ENCODE results near the gene UBL4A. TPM values are rescaled to one million over a fixed set of nuclear protein-coding genes. Genes with fewer than 3 reads are reported as not detected.
A peak's percentile ranks its signal among the peaks of the same experiment; 100 is the strongest.

Gene UBL4A
- total and polyA plus RNA-seq, 2 donors (not counting 3 experiments of a cell fraction or from before 2014, with no cell fraction given) = 25.3 to 31.4 TPM

DNA sequence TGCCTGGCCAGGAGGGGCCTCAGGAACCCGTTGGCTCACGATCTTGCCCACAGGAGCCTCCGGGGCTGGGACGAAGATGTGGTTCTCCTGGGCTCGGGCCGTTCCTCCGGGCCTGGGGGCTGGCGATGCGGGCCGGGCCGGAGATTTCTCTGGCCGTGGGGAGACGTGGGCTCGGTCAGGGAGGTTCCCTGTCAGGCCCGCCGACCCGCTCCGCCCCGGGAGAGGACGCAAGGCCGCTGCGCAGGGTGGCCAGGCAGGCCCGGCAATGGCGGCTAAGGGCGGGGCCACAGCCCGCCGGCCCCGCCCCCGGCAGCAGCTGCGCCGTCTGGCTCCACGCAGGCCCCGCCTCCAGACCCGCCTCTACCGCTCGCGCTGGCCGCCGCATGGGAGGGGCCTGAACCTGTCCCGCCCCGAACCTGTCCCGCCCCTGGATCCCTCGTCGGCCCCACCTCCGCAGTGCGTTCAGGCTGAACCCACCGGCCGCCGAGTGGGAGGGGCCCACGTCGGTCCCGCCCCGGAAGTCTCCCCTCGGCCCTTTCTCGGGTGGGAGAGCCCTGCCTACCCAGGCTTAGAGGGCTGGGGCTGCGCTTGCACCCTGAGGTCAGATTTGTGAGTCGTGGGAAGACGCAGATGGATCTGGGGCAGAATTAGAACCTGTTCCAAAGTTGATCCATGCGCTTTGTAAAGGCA is 29.7 kb upstream of the UBL4A start, which contains the start of gene FAM3A:
TSS of gene FAM3A (minus strand) at position 267 of the 690 bp plus-strand sequence. CDS start 460 bp downstream, outside the sequence.
- intact Hi-C loops (cut with micrococcal nuclease) (loop anchor here (1.0 to 5.0 kb wide), 3 partner anchors 26 to 89 kb away; partner anchors contain the start of genes ATP6AP1, LAGE3 and SLC10A3), dilution Hi-C loops (cut with MboI; ENCODE audit: extremely low pct_ligation_motif_present, low sequenced_read_pairs) (no loop called here)
- Histone ChIP-seq H3K9ac (replicated peaks; ENCODE audit: extremely low read depth, insufficient read depth, low read length) (peak within 1 kb of the TSS; percentile 68), H3K27ac (ENCODE audit: insufficient read depth, low read depth, low read length) (peak within 1 kb of the TSS; percentile 62), H3K4me1 (ENCODE audit: control insufficient read depth, extremely low read depth, insufficient read depth, low read length) (peaks cover 12% of the 10 kb centered on the region), H3K4me3 (replicated peaks in 1 of 3; ENCODE audit: insufficient read depth in 1 of 3, low read depth in 1 of 3, low read length in 3 of 3) (peak within 1 kb of the TSS; percentile 59 to 74 (median 62)), H4K20me1 (replicated peaks; ENCODE audit: control insufficient read depth, extremely low read depth, insufficient read depth, low read length) (no peaks in the 10 kb centered on the region), H3K4me2 (ENCODE audit: insufficient read depth, low read length) (peak within 1 kb of the TSS; percentile 67), H3K36me3 (ENCODE audit: control insufficient read depth in 2 of 2, extremely low read depth in 1 of 2, insufficient read depth in 2 of 2, low read length in 2 of 2) (no peaks in the 10 kb centered on the region), H3K9me1 (replicated peaks; ENCODE audit: control insufficient read depth, extremely low read depth, insufficient read depth, low read length) (no peaks in the 10 kb centered on the region), H3K27me3 (ENCODE audit: control insufficient read depth in 2 of 2, insufficient read depth in 2 of 2, low read length in 2 of 2) (no peaks in the 10 kb centered on the region), H2AFZ (ENCODE audit: low read depth, low read length) (peak within 1 kb of the TSS; percentile 35), H3K9me3 (replicated peaks; ENCODE audit: control insufficient read depth, insufficient read depth, low read length) (no peaks in the 10 kb centered on the region), H3K79me2 (ENCODE audit: control insufficient read depth, insufficient read depth, low read length) (peaks cover 3% of the 10 kb centered on the region)
- TF ChIP-seq MAX (IDR thresholded peaks at IDR 0.05; ENCODE audit: insufficient read depth, insufficient read length) (no peak), GATA2 (IDR thresholded peaks at IDR 0.05; ENCODE audit: insufficient read depth, insufficient read length, low read depth, low read length) (no peak), JUN (IDR thresholded peaks at IDR 0.05; ENCODE audit: borderline replicate concordance, insufficient read depth, insufficient read length, low read depth) (no peak), POLR2A (IDR thresholded peaks at IDR 0.05; ENCODE audit: low read depth, low read length) (peak; percentile 71), EZH2 (IDR thresholded peaks at IDR 0.05; ENCODE audit: borderline replicate concordance, low read depth, low read length, severe bottlenecking) (no peak), FOS (IDR thresholded peaks at IDR 0.05; ENCODE audit: borderline replicate concordance, insufficient read depth, low read length) (no peak), CTCF (IDR thresholded peaks at IDR 0.05; ENCODE audit: extremely low read depth in 1 of 2, insufficient read depth in 1 of 2, low read depth in 1 of 2, low read length in 2 of 2) (no peak), MYC (IDR thresholded peaks at IDR 0.05; ENCODE audit: low read depth, low read length) (no peak), POLR2AphosphoS5 (IDR thresholded peaks at IDR 0.05; ENCODE audit: insufficient read depth, low read depth, low read length) (peak; percentile 51)
- ChIA-PET POLR2A (interaction anchor here (1.7 kb wide), 1 partner anchor 11 kb away, joined by 6 read pairs; no protein-coding TSS in a partner anchor), CTCF (interaction anchor here (1.9 to 2.7 kb wide), 2 partner anchors 11 to 143 kb away, joined by 5 to 15 read pairs; no protein-coding TSS in a partner anchor)
- DNase-seq (ENCODE audit: low read depth, low spot score) = peak; percentile 90
- FAIRE-seq = peak; percentile 91
- no TSS peak for BruUV-seq (replicated peaks)
